ENCODE data around the gene UAP1L1.
A peak's percentile ranks its signal among the peaks of the same experiment; 100 is the strongest.
"Not testable (repeated sequence)": the region's sequence is repeated elsewhere in the genome, so short reads cannot be mapped to it uniquely, and the experiment has no call there.

UAP1L1 gene

GRCh38 chr9:137057545-137057944 is 19.8 kb upstream of the UAP1L1 start:
- no peak for DNase-seq

DNA sequence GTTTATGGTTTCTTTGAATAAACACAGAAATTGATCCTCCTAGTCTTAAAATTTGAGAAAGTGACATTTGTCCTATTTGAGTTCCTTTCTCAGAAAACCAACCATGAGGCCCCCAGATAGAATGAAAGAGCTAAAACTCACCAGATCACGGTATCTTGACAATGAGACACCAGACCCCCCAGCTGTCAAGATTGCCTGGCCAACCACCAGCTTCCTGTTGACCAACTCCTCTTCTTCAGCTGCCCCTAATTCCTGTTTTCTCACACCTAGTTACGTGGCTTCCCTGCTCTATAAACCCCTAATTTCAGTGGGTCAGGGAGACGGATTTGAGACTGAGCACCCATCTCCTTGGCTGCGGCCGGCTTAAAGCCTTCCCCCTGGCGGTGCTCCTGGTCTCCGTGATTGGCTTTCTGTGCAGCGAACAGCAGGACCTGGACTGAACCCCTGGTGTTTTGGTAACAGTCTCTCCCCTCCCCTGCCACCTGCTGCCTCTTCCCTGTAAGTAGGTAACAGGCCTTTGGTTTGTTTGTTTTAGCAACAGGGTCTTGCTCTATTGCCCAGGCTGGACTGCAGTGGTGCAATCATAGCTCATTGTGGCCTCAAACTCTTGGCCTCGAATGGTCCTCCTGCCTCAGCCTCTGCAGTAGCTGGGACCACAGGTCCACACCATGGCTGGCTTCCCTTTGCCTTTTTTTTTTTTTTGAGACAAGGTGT is 18.6 kb upstream of the UAP1L1 start:
- no peak for DNase-seq

DNA sequence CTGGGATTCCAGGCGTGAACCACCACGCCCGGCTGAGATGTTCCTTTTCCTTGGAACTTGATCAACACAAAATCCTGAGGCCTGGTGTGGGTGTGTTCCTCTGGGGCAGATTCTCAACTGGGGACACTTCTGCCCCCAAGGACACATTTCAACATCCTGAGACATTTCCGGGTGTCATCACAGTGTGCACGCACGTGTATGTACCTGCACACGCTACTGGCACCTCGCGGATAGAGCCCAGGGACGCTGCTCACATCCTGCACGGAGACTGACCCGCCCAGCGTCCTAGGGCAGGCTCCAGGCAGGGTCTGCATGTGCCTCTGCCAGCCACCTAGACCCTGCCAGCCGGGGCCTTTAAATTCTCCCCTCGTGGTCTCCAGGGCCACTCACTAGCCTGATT is 14.9 kb upstream of the UAP1L1 start:
- no peak for DNase-seq

- DNase-seq: not testable (repeated sequence)
Measured at GRCh38 chr9:137062798-137063197, 14.5 kb upstream of the UAP1L1 start.

DNA sequence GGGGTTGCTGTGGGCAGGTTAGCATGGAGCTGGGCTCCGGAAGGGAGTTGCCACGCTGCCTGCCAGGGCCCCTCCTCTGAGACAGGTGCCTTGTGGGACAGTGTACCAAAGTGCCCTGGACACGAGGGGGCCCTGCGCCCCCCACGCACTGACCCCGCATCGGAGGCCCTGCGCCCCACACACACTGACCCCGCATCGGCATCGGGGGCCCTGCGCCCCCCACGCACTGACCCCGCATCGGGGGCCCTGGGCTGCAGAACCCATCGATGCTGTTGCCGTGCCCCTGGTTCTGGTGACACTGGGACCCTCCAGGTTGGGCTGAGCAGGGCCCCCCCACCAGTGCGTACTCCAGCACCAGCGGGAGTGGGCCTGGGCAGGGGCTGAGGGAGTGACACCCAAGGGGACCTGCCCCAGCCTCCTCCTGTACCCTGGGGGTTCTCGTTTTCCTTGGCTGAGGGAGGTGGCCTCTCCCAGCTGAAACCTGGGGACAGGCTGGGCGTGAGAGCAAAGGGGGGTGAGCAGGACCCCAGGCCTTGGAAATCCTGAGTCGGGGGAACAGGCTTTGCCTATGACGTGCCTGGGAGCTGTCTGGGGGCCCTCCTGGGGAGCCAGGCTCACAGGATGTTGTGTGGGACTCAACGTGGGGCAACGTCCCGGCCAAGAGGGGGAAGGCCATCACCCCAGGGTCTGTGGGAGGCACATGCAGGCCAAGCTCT is 13.8 kb upstream of the UAP1L1 start:
- no peak for DNase-seq

GRCh38 chr9:137064027-137064879 is 13.1 kb upstream of the UAP1L1 start:
- no peak for DNase-seq

GRCh38 chr9:137064880-137065164 is 12.5 kb upstream of the UAP1L1 start:
- no peak for DNase-seq

- no peak for DNase-seq
Measured at GRCh38 chr9:137065336-137065967, 11.9 kb upstream of the UAP1L1 start.

GRCh38 chr9:137066096-137066861 is 11.0 kb upstream of the UAP1L1 start:
- DNase-seq: no peak

DNA sequence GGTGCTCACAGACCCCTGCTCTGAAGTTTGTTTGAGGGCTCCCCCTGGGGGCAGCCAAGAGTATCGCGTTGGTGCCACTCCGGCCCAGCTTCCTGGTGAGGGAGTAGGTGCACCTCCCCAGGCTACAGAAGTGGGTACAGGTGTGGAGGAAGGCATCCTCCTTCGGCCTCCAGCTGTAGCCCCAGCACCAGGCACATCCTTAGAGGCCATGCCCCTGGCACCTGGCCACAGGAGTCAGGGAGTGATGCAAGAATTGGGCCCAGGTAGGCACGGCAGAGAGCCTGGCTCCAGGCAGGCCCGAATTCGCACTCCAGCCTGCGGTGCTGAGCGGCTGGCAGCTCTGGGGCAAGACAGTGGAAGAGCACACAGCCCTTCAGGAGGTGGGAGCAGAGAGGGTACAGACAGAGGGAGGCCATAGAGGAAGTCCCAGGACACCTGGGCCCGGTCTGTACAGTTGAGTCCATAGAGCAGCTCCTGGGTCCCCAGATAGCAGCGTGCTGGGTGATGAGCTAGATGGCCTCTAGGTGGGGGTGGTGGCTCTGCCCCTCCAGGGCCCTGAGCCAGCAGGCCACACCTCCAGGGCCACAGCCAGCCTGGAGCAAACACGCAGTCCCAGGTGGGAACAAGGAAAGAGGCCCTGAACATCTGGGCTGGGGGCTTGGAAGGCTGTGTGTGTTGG is 9.3 kb upstream of the UAP1L1 start:
- DNase-seq: no peak

- DNase-seq: no peak
Measured at GRCh38 chr9:137068539-137069507, 8.5 kb upstream of the UAP1L1 start.

GRCh38 chr9:137069508-137070091 is 7.7 kb upstream of the UAP1L1 start:
- no peak for DNase-seq

DNA sequence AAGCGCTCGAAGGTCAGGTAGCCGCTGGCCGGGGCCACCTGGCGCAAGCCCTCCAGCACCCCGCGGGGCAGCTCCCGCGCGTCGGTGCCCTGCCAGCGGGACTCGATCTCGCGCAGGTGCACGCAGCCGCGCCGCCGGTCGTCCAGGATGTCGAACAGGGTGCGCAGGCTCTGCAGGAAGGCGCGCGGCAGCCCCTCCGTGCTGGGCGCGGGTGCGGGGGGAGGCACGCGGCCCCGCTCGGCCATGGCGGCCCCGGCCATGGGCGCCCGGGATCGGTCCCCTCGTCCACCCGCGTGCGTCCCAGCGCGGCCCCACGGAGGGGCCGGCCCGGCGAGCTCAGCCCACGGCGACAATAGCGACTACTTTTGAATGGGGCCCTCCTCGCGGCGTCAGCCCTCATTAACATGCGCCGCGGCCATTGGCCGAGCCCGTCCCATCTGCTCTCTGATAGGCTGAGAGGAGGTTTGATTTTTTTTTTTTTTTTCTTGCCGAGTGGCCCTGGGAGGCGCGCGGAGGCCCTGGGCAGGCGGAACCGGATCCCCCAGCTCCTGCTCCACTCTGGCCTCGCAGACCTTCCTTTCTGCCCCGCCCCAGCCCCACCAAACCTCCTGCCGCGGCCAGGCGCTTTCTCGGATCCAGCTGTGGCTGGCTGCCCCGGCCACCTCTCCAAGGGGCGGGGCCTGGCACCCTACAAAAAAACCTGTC is 7.0 kb upstream of the UAP1L1 start, which contains the start of gene SAPCD2:
Gene SAPCD2, minus strand, starts transcription at position 357 of the 705 bp plus-strand sequence. Its CDS starts 97 bp downstream, at position 260.
- peak; percentile 49 for DNase-seq

DNA sequence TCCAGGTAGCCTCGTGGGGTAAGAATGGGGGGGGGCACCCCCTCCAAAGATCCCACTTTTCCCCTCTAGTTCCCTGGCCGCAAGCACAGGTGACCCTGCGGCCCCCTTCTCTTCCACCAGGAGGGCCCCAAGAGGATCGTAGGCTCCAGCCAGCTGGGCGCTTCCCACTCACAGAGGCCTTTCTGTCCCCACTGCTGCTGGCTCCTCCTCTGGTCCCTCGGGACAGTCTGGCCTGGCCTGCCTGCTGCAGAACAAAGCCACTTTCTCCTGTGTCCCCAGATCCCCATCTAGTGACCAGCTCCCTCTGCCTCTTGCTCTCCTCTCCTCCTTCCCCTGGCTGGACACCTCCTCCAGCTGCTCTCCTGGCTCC is 6.4 kb upstream of the UAP1L1 start:
- DNase-seq: no peak

- no peak for DNase-seq
Measured at GRCh38 chr9:137071282-137071681, 6.0 kb upstream of the UAP1L1 start.

DNA sequence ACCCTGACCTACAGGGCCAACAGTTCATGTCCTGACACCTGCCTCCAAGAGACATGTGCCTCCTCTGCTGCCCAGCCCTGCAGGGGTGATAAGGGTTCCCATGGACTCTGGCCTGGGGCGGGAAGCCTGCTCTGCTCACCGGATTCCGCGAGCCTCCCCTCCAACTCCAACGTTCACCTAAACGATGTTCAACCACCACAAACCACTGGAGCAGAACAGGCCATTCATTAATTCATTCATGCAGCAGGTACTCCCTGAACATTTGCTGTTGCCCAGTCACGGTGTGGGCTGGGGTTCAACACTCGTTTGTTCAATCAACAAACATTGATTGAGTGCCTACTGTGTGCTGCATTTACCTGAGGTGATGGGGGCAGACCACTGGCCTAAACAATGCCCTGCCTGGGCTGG is 3.3 kb upstream of the UAP1L1 start:
- DNase-seq: no peak

GRCh38 chr9:137074657-137075274 is 2.6 kb upstream of the UAP1L1 start:
- DNase-seq: no peak

GRCh38 chr9:137075275-137075775 is 2.0 kb upstream of the UAP1L1 start:
- no peak for DNase-seq

DNA sequence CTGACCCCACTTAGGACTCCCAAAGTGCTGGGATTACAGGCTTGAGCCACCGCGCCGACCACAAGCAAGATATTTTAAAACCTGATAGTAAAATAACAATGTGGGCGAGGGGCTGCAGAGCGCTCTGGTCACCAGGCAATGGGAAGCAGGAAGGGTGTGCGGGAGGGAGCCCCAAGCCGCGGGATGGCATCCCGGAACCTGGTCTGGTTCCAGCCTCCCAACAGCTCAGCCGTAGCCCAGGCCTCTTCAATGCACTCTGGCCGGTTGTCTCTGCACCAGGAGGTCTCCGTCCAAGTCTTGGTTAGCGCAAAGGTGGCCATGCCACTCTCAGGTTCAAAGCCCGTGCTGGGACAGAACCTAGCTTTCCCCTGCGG is 694 bp upstream of the UAP1L1 start:
- DNase-seq: no peak
